KOPT-K1 (cell line): Measurements from ENCODE around the gene GPR141.
"Not testable (repeated sequence)": the region's sequence is repeated elsewhere in the genome, so short reads cannot be mapped to it uniquely, and the experiment has no call there.

ENCODE experiments used
- H3K27ac ChIP-seq: fragments of 200-600 bp; sonication (generic); 2 replicates; pipeline ENCODE4 v1.5.1; 2016; ENCODE audit warnings: antibody characterized with exemption, mild to moderate bottlenecking, low read depth, low read length; ENCODE audit not compliant: poor library complexity, severe bottlenecking
- H3K36me3 ChIP-seq: fragments of 200-600 bp; sonication (generic); 2 replicates; pipeline ENCODE4 v1.5.1; 2017; ENCODE audit warnings: antibody characterized with exemption, mild to moderate bottlenecking, low read length, moderate library complexity; ENCODE audit not compliant: insufficient read depth
- H3K9me3 ChIP-seq: fragments of 200-600 bp; sonication (generic); 2 replicates; pipeline ENCODE4 v1.5.1; 2017; ENCODE audit warnings: antibody characterized with exemption, low read length, mild to moderate bottlenecking; ENCODE audit not compliant: insufficient read depth, poor library complexity, severe bottlenecking

Gene GPR141

DNA sequence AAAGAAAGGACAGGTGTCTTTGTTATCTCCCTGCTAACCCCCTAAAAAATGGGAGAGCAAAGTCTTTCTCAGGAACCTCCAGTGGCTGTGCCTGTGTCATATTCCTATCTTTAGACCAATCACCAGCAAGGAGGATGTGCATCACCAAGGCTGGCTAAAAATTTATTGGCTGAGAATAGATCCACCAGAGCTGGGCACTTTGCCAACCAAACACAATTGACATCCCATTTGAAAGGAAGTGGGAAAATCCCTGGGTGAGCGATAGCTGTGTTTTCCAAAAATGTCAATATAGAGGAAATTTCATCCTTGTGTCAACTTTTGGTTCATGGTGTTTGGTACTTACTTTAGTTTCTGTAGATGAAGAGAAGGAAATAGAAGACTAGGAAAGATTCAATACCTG, 13.1 kb upstream of the GPR141 start:
- Histone ChIP-seq H3K27ac (no peak overlapping the region), H3K9me3 (no peaks in the 10 kb centered on the region), H3K36me3 (no peaks in the 10 kb centered on the region)

DNA sequence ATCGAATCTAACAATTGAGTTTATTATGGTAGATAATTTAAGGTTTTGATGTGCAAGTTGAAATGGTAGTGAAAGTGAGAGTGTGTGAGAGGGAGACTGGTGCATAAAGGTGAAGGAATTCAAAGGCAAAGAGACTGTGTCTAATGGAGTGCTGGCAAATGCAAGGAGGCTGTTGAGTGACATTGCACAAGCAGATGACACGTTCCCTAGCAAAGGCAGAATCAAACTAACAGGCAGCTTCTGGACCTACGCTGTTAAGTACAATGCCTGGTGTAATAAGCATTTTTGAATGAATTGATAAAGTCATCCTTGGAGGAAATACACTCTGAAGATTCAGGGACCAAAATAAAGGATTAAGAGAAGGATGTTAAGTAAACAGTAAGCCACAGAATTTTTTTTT, 11.7 kb upstream of the GPR141 start:
- no peaks in the 10 kb centered on the region for H3K9me3 ChIP-seq
- H3K27ac ChIP-seq = no peak overlapping the region
- no peaks in the 10 kb centered on the region for H3K36me3 ChIP-seq

DNA sequence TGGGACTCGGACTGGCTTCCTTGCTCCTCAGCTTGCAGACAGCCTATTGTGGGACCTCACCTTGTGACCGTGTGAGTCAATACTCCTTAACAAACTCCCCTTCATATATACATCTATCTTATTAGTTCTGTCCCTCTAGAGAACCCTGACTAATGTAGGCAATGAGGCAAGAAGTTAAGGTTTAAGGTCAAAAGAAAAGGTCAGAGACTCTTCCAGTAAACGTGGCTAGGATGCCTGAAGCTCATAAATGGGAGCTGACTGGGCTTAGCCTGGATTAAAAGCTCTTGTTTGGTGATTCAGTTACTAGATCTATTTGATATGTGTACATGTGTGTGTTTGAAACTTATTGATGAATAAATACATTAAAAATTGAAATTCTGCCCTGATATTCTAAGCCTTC, 10.6 kb upstream of the GPR141 start:
- no peak overlapping the region for H3K27ac ChIP-seq
- H3K9me3 ChIP-seq = no peaks in the 10 kb centered on the region
- no peaks in the 10 kb centered on the region for H3K36me3 ChIP-seq

DNA sequence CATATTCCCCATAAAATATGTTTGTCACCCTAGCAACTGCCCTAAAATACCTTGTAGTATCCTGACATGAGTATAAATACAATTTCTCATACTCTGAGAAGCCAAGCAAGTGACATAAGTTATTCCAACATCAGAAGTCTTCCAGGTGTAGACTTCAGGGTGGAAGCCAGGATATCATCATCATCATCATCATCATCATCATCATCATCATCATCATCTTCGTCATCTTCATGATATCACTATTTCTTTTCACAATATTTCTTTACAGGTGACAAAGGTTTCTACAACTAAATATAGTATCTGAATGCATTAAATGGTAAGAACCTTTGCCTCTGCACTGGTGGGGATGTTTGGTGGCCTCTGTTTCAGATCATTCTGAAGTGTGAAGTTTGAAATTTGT, 10.0 kb upstream of the GPR141 start:
- H3K36me3 ChIP-seq = no peaks in the 10 kb centered on the region
- no peaks in the 10 kb centered on the region for H3K9me3 ChIP-seq
- no peak overlapping the region for H3K27ac ChIP-seq

DNA sequence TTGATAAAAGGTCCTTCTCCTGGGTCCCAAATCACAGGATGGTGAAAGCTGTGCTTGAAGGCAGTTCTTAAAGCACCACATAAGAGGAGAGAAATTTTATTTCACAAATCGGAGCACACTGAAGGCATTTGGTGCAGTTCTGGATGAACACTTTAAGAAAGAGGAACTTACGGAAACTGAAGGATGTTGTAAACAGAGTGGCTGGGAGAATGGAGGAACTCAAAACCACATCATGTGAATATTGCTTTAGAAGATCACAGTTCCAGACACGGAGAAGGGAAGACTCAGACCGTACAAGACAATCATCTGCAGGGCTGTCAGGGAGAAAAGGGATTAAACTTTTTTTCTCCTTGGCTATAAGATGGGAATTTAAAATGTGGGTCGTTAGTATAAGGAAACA, 9.0 kb upstream of the GPR141 start:
- no peaks in the 10 kb centered on the region for H3K9me3 ChIP-seq

DNA sequence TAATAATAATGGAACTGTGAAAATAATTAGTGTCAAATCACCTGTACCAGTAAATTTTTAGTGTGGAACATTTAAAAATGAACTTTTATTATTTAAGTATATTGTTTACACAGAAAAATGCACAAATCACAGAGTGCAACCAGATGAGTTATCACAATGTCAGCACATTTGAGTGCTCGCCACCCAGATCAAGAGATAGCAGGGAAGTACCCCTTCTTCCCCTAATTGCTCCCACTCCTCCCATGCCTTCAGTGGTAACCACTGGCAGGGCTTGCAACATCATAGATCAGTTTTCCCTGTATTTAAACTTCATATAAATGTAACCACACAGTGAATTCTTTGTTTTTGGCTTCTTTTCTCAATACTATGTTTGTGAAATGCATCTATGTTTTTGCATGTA, 7.8 kb upstream of the GPR141 start:
- H3K27ac ChIP-seq = no peak overlapping the region
- no peaks in the 10 kb centered on the region for H3K36me3 ChIP-seq
- no peaks in the 10 kb centered on the region for H3K9me3 ChIP-seq

More for the DNA sequence above, 9.0 kb upstream of the GPR141 start:
- Histone ChIP-seq H3K27ac (no peak overlapping the region), H3K36me3 (no peaks in the 10 kb centered on the region)

DNA sequence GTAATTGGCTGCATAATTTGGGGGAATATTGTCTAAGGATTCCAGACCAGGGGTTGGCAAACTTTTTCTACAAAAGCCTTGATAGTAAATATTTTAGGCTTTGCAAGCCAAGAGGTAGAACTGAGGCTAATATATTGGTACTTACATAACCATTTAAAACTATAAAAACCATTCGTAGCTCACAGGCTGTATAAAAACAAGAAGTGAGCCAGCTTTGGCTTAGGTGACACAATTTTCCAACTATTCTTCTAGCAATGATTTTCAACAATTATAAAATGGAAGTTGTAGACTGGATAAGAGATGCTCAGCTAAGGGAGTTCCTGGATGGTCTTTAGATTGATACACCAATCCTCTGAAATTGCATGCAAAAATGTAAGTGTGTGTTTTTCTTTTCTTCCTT, 1.4 kb downstream of the GPR141 start:
- Histone ChIP-seq H3K27ac (no peak overlapping the region), H3K36me3 (no peaks in the 10 kb centered on the region), H3K9me3 (no peaks in the 10 kb centered on the region)

DNA sequence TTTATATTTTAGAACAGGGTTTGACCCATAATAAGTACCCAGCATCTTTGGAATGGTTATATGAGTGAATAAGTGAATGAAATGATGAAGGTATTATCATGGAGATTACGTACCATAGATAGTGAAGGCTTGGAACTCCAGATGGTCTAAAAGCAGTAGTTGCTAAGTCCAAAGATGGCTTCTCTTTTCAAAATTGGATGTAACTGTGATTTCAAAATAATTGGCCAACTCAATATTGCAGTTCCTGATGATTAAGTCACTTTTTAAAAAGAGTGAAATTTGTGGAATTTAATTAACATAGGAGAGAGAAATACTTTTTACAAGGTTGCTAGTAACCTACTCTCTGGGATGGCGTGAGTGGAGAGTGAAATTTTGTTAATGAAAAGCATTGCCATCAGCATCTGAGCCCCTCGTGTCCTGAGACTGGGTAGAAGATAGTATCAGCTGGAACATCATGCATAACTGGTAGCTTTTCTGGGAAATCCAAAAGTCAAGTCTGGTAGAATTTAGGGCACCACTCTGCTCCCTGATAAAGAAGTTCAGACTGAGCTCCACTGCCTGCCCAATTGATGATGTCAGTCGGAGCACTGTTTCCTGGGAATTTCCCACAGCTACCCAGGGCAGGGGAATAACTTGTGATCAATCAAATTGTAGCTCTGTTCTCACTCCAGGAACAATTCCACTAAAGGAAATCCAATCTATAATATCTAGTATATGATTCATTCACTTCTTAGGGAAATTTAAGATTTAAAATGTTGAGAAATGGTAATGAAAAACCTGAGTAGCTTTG, 3.2 kb downstream of the GPR141 start:
- Histone ChIP-seq H3K36me3 (no peaks in the 10 kb centered on the region), H3K27ac (no peak overlapping the region), H3K9me3 (no peaks in the 10 kb centered on the region)

DNA sequence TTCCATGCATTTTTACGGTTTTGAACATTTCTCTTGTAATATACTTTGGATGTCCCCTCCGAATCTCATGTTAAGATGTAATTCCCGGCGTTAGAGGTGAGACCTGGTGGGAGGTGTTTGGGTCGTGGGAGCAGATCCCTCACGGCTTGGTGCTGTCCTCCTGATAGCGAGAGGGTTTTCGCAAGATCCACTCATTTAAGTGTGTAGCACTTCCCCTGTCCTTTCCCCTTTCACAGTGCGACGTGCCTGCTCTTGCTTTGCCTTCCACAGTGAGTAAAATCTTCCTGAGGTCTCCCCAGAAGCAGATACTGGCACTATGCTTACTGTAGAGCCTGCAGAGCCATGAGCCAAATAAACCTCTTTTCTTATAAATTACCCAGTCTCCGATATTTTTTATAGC, 6.6 kb downstream of the GPR141 start:
- no peaks in the 10 kb centered on the region for H3K36me3 ChIP-seq
- no peaks in the 10 kb centered on the region for H3K9me3 ChIP-seq
- no peak overlapping the region for H3K27ac ChIP-seq

DNA sequence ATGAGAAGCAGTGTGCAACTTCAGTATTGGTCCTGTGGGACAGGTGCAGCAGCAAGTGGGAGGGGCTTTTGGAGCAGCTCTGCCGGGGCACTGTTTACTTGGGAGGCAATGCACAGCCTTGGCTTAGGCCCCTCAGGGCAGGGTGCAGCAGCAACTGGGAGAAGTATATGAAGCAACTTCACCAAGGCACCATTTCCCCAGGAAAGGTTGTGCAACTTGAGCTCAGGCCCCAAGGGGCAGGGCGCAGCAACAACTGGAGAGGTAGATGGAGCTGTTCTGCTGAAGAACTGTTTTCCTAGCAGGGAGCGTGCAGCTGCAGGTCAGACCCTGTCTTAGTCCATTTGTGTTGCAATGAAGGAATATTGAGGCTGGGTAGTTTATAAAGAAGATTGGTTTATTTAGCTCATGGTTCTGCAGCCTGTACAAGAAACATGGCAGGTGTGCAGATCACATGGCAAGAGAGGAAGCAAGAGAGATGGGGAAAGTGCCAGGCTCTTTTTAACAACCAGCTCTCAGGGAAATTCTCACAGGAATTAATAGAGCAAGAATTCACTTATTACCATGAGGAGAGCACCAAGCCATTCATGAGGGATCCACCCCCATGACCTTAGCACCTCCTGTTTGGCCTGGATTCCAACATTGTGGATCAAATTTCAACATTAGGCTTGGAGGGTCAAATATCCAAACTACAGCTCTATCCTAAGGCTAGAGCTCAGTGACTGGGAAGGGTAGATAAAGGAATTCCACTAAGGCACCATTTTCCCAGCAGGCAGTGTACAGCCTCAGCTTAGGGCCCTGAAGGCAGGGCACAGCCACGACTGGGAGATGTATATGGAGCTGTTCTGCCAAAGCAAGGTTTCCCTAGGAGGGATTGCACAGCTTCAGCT, 10.9 kb downstream of the GPR141 start:
- Histone ChIP-seq H3K9me3 (no peaks in the 10 kb centered on the region), H3K36me3 (no peaks in the 10 kb centered on the region), H3K27ac (no peak overlapping the region)

DNA sequence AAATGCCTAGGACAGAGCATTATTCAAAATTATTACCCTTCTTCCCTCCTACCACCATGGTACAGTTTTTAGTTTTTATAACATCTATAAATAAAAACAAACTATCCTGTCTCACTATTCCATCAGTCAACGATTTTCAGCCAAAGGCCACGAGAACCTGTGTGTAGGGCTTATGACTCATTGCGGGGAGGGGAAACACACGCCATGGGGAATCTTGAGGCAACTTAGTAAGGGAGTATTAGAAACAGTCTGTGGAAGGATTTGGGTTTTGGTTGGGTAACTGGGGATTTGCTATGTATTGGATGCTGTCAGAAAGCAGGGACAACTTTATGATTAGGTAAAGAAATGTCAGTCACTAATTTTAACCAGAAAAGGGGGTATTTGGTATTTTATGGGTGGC, 14.7 kb downstream of the GPR141 start:
- no peak overlapping the region for H3K27ac ChIP-seq
- no peaks in the 10 kb centered on the region for H3K9me3 ChIP-seq
- no peaks in the 10 kb centered on the region for H3K36me3 ChIP-seq

DNA sequence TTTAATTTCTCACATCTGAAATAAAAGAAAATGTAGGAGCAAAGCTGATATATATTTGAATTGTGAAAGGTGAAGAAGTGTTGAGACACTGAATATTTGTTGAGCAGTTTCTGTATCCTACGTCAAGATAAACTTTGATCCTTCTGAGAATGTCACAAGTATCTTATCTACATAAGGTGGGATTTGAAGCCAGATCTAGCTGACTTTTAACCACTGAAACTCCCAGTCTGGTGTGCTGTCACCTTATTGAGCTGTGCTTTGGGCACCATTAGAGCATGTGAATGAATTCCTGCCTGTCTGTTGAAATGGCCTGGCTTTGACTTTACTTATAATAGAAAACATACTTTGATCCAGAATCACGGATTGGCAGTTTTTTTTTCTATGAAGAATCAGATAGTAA, 15.2 kb downstream of the GPR141 start:
- Histone ChIP-seq H3K27ac (no peak overlapping the region), H3K36me3 (no peaks in the 10 kb centered on the region), H3K9me3 (no peaks in the 10 kb centered on the region)

DNA sequence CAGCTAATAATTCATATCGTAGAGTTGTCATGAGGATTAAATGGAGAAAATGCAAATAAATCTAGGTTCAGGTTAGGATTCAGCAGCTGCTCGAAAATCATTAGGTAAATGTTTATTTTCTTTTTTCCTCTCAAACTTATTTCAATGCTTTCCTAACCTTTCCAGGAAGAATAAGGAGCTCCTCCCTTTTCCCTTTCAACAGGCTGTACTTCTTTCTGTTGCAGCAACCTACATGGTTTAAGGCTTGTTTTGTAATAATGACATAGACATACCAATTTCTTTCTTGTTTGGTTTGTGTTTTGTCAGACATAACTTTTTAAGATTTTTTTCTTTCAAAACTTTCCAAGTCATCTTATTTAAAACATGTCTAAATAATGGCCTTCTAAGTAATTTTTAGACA, 18.2 kb downstream of the GPR141 start:
- Histone ChIP-seq H3K27ac (no peak overlapping the region), H3K9me3 (no peaks in the 10 kb centered on the region), H3K36me3 (no peaks in the 10 kb centered on the region)

DNA sequence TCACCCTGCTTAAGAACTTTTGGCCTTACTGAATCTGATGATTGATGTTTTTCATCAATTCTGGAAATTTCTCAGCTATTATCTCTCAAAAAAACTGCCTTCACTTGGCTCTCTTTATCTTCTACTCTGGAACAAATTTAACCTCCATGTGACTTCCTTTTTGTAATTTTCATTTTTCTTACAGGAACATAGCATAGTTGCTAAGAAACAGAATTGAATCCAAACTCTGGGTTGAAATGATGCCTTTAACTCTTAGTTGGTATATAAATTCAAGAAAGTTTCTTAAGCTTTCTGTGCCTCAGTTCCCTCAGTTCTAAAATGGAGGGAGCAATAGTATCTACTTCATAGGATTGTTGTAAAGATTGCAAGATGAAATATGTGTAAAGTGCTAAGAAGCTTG, 19.8 kb downstream of the GPR141 start:
- Histone ChIP-seq H3K36me3 (no peaks in the 10 kb centered on the region), H3K9me3 (no peaks in the 10 kb centered on the region), H3K27ac (no peak overlapping the region)

DNA sequence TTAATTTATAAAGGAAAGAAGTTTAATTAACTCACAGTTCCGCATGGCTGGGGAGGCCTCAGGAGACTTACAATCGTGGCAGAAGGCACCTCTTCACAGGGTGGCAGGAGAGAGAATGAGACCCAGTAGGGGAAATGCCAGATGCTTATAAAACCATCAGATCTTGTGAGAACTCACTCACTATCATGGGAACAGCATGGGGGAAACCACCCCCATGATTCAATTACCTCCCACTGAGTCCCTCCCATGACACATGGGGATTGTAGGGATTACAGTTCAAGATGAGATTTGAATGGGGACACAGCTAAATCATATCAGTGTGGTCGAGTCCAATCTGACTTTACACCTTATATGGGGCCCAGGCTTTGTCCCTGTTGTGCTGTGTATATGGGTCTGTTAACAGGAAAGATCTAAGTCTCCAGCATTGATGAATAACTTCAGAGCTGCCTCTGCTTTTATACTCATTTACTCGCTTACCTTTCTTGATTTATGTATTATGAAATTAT, 20.8 kb downstream of the GPR141 start:
- H3K27ac ChIP-seq, H3K36me3 ChIP-seq, H3K9me3 ChIP-seq: not testable (repeated sequence)
